ENCODE results near the gene CEACAM6.

CEACAM6 gene

DNA sequence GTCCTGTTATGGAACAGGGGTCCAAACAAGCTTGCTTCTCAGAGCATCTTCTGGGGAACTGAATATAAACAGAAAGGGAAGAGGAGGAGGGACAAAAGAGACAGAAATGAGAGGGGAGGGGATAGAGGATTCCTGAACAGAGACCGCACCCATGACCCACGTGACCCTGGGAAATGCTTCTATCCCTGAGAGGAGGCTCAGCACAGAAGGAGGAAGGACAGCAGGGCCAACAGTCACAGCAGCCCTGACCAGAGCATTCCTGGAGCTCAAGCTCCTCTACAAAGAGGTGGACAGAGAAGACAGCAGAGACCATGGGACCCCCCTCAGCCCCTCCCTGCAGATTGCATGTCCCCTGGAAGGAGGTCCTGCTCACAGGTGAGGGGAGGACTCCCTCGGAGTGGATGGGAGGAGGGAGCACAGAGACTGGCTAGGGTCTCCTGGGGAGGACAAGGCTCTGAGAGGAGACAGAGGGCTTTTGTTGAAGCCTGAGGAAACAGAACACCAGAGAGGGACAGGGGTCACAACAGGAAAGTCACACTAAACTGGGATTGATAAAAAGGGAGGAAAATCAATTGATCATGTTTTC, at the start of gene CEACAM6:
TSS of gene CEACAM6 (plus strand) at position 203 of the 586 bp plus-strand sequence. CDS start at position 312, 109 bp downstream.
- Histone ChIP-seq H4K20me1 (ENCODE audit: insufficient read depth, low read length, poor library complexity, severe bottlenecking) (no peaks in the 10 kb centered on the region), H3K79me2 (ENCODE audit: insufficient read depth, low read length) (no peaks in the 10 kb centered on the region), H3K4me2 (ENCODE audit: low read depth, low read length, poor library complexity, severe bottlenecking) (no peak within 1 kb of the TSS), H3K4me1 (ENCODE audit: insufficient read depth, low read length, poor library complexity, severe bottlenecking) (no peaks in the 10 kb centered on the region), H3K36me3 (ENCODE audit: insufficient read depth, low read length) (no peaks in the 10 kb centered on the region), H3F3A (ENCODE audit: low read depth) (no peaks in the 10 kb centered on the region), H3K9me3 (ENCODE audit: insufficient read depth, low read depth, low read length) (no peaks in the 10 kb centered on the region), H3K27me3 (ENCODE audit: insufficient read depth, low read length, poor library complexity, severe bottlenecking) (no peaks in the 10 kb centered on the region), H3K9me2 (replicated peaks; ENCODE audit: low read depth, low read length) (no peaks in the 10 kb centered on the region), H3K9ac (ENCODE audit: low read depth, low read length, poor library complexity, severe bottlenecking) (no peak within 1 kb of the TSS), H2AFZ (ENCODE audit: low read length) (no peak within 1 kb of the TSS), H3K4me3 (ENCODE audit: low read length, poor library complexity, severe bottlenecking) (no peak within 1 kb of the TSS)
- TF ChIP-seq EZH2phosphoT487 (IDR thresholded peaks at IDR 0.05; ENCODE audit: borderline replicate concordance): no peak
- TF ChIP-seq, protein P1, sequence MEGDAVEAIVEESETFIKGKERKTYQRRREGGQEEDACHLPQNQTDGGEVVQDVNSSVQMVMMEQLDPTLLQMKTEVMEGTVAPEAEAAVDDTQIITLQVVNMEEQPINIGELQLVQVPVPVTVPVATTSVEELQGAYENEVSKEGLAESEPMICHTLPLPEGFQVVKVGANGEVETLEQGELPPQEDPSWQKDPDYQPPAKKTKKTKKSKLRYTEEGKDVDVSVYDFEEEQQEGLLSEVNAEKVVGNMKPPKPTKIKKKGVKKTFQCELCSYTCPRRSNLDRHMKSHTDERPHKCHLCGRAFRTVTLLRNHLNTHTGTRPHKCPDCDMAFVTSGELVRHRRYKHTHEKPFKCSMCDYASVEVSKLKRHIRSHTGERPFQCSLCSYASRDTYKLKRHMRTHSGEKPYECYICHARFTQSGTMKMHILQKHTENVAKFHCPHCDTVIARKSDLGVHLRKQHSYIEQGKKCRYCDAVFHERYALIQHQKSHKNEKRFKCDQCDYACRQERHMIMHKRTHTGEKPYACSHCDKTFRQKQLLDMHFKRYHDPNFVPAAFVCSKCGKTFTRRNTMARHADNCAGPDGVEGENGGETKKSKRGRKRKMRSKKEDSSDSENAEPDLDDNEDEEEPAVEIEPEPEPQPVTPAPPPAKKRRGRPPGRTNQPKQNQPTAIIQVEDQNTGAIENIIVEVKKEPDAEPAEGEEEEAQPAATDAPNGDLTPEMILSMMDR (conservative IDR thresholded peaks at IDR 0.05; ENCODE audit: low read length): no peak

DNA sequence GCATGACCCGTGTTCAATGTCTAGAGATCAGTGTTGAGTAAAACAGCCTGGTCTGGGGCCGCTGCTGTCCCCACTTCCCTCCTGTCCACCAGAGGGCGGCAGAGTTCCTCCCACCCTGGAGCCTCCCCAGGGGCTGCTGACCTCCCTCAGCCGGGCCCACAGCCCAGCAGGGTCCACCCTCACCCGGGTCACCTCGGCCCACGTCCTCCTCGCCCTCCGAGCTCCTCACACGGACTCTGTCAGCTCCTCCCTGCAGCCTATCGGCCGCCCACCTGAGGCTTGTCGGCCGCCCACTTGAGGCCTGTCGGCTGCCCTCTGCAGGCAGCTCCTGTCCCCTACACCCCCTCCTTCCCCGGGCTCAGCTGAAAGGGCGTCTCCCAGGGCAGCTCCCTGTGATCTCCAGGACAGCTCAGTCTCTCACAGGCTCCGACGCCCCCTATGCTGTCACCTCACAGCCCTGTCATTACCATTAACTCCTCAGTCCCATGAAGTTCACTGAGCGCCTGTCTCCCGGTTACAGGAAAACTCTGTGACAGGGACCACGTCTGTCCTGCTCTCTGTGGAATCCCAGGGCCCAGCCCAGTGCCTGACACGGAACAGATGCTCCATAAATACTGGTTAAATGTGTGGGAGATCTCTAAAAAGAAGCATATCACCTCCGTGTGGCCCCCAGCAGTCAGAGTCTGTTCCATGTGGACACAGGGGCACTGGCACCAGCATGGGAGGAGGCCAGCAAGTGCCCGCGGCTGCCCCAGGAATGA, 48.4 kb upstream of the CEACAM6 start:
- H3K9ac ChIP-seq (ENCODE audit: low read depth, low read length, poor library complexity, severe bottlenecking): no peak overlapping the region
- peak overlapping the region; percentile 22 for H3K4me2 ChIP-seq (ENCODE audit: low read depth, low read length, poor library complexity, severe bottlenecking)
- no peaks in the 10 kb centered on the region for H3K27me3 ChIP-seq (ENCODE audit: insufficient read depth, low read length, poor library complexity, severe bottlenecking)
- H3K36me3 ChIP-seq (ENCODE audit: insufficient read depth, low read length): no peaks in the 10 kb centered on the region
- H4K20me1 ChIP-seq (ENCODE audit: insufficient read depth, low read length, poor library complexity, severe bottlenecking): no peaks in the 10 kb centered on the region
- H3F3A ChIP-seq (ENCODE audit: low read depth): no peaks in the 10 kb centered on the region
- peak overlapping the region; percentile 71; the same call in 1 of the 2 replicates for H2AFZ ChIP-seq (ENCODE audit: low read length)
- no peaks in the 10 kb centered on the region for H3K79me2 ChIP-seq (ENCODE audit: insufficient read depth, low read length)
- TF ChIP-seq EZH2phosphoT487 (IDR thresholded peaks at IDR 0.05; ENCODE audit: borderline replicate concordance): no peak
- TF ChIP-seq, protein P1 (conservative IDR thresholded peaks at IDR 0.05; ENCODE audit: low read length): peak; percentile 100
- no peaks in the 10 kb centered on the region for H3K9me2 ChIP-seq (replicated peaks; ENCODE audit: low read depth, low read length)
- H3K9me3 ChIP-seq (ENCODE audit: insufficient read depth, low read depth, low read length): no peaks in the 10 kb centered on the region
- H3K4me3 ChIP-seq (ENCODE audit: low read length, poor library complexity, severe bottlenecking): no peak overlapping the region
- H3K4me1 ChIP-seq (ENCODE audit: insufficient read depth, low read length, poor library complexity, severe bottlenecking): no peaks in the 10 kb centered on the region

DNA sequence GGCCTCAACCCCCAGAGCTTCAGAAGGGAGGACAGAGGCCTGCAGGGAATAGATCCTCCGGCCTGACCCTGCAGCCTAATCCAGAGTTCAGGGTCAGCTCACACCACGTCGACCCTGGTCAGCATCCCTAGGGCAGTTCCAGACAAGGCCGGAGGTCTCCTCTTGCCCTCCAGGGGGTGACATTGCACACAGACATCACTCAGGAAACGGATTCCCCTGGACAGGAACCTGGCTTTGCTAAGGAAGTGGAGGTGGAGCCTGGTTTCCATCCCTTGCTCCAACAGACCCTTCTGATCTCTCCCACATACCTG, 47.9 kb upstream of the CEACAM6 start:
- H3K27me3 ChIP-seq (ENCODE audit: insufficient read depth, low read length, poor library complexity, severe bottlenecking): no peaks in the 10 kb centered on the region
- H3K9ac ChIP-seq (ENCODE audit: low read depth, low read length, poor library complexity, severe bottlenecking): no peak overlapping the region
- H3K9me3 ChIP-seq (ENCODE audit: insufficient read depth, low read depth, low read length): no peaks in the 10 kb centered on the region
- H3K4me2 ChIP-seq (ENCODE audit: low read depth, low read length, poor library complexity, severe bottlenecking): no peak overlapping the region
- H3K4me3 ChIP-seq (ENCODE audit: low read length, poor library complexity, severe bottlenecking): no peak overlapping the region
- H3K4me1 ChIP-seq (ENCODE audit: insufficient read depth, low read length, poor library complexity, severe bottlenecking): no peaks in the 10 kb centered on the region
- H3K9me2 ChIP-seq (replicated peaks; ENCODE audit: low read depth, low read length): no peaks in the 10 kb centered on the region
- no peaks in the 10 kb centered on the region for H3F3A ChIP-seq (ENCODE audit: low read depth)
- no peak overlapping the region for H2AFZ ChIP-seq (ENCODE audit: low read length)
- H4K20me1 ChIP-seq (ENCODE audit: insufficient read depth, low read length, poor library complexity, severe bottlenecking): no peaks in the 10 kb centered on the region
- H3K79me2 ChIP-seq (ENCODE audit: insufficient read depth, low read length): no peaks in the 10 kb centered on the region
- no peak for TF ChIP-seq EZH2phosphoT487 (IDR thresholded peaks at IDR 0.05; ENCODE audit: borderline replicate concordance)
- TF ChIP-seq, protein P1 (conservative IDR thresholded peaks at IDR 0.05; ENCODE audit: low read length): no peak
- no peaks in the 10 kb centered on the region for H3K36me3 ChIP-seq (ENCODE audit: insufficient read depth, low read length)

All from Loucy (cell line).